DOHH2 (cell line): ENCODE results near the gene KREMEN2.

ENCODE experiments used
- CTCF ChIP-seq: fragments of 200-600 bp; sonication (generic); IDR thresholded peaks from one replicate; pipeline ENCODE4 v1.5.1; 2014; ENCODE audit warnings: antibody characterized with exemption, mild to moderate bottlenecking, low read depth, low read length; ENCODE audit not compliant: poor library complexity, severe bottlenecking
- EZH2phosphoT487 ChIP-seq: fragments of 200-600 bp; sonication (generic); IDR thresholded peaks from 2 replicates; pipeline ENCODE4 v1.6.1; 2017; ENCODE audit warnings: borderline replicate concordance, mild to moderate bottlenecking, antibody characterized with exemption, low read length, moderate library complexity, mixed read lengths

GRCh38 chr16:3007957-3008689, 44.0 kb downstream of the KREMEN2 start:
- TF ChIP-seq CTCF = no peak
- TF ChIP-seq EZH2phosphoT487 = no peak
